Keratinocyte (primary cell): ENCODE data around the gene NOD2. TPM values are rescaled to one million over a fixed set of nuclear protein-coding genes. Genes with fewer than 3 reads are reported as not detected.

ENCODE experiments used
- DNase-seq: peaks from one replicate; pipeline ENCODE4 v3.0.0-alpha.2; 2011; ENCODE audit warnings: low read depth, missing footprints, low spot score
- FAIRE-seq: peaks from 2 replicates; lab custom pipeline; 2011; peaks lifted over from hg19 to GRCh38; lab: Jason Lieb, UNC
- H2AFZ ChIP-seq: 2 replicates; pipeline ENCODE4 v1.6.0; 2012; ENCODE audit warnings: low read length, control low read depth, inconsistent platforms; ENCODE audit not compliant: control insufficient read depth
- H3K27ac ChIP-seq: 2 replicates; pipeline ENCODE4 v1.5.1; 2011; ENCODE audit warnings: low read length; ENCODE audit not compliant: control insufficient read depth, insufficient read depth
- H3K27me3 ChIP-seq: 3 replicates; pipeline ENCODE4 v1.6.0; 2011; ENCODE audit warnings: low read length; ENCODE audit not compliant: control insufficient read depth, insufficient read depth; ENCODE audit errors: extremely low read depth
- H3K36me3 ChIP-seq, 2 experiments: 2 replicates in 1 of 2; 3 replicates in 1 of 2; pipeline ENCODE4 v1.5.1; 2011; ENCODE audit warnings: low read length in 2 of 2, mild to moderate bottlenecking in 1 of 2; ENCODE audit not compliant: control insufficient read depth in 2 of 2, insufficient read depth in 2 of 2; ENCODE audit errors: extremely low read depth in 1 of 2
- H3K4me1 ChIP-seq: 3 replicates; pipeline ENCODE4 v1.5.1; 2011; ENCODE audit warnings: low read length; ENCODE audit not compliant: control insufficient read depth, insufficient read depth; ENCODE audit errors: extremely low read depth
- H3K4me2 ChIP-seq: 3 replicates; pipeline ENCODE4 v1.6.0; 2011; ENCODE audit warnings: low read depth, low read length; ENCODE audit not compliant: control insufficient read depth, insufficient read depth; ENCODE audit errors: extremely low read depth
- H3K4me3 ChIP-seq, 3 experiments: fragments of 200-600 bp in 1 of 3; sonication (generic) in 1 of 3; 2 replicates in 2 of 3; 3 replicates in 1 of 3; pipeline ENCODE4 v1.5.1; 2011 to 2016; ENCODE audit warnings: low read length in 3 of 3, mild to moderate bottlenecking in 3 of 3, control low read depth in 2 of 3, inconsistent platforms in 1 of 3, low read depth in 1 of 3, mixed read lengths in 1 of 3, mixed run types in 1 of 3, moderate library complexity in 1 of 3; ENCODE audit not compliant: control insufficient read depth in 2 of 3, insufficient read depth in 2 of 3; ENCODE audit errors: extremely low read depth in 1 of 3
- H3K79me2 ChIP-seq: 2 replicates; pipeline ENCODE4 v1.6.0; 2012; ENCODE audit warnings: low read length; ENCODE audit not compliant: control insufficient read depth, insufficient read depth
- H3K9ac ChIP-seq: 3 replicates; pipeline ENCODE4 v1.6.0; 2011; ENCODE audit warnings: low read length; ENCODE audit not compliant: control insufficient read depth, insufficient read depth; ENCODE audit errors: extremely low read depth
- H3K9me1 ChIP-seq: 3 replicates; pipeline ENCODE4 v1.6.0; 2011; ENCODE audit warnings: low read length; ENCODE audit not compliant: control insufficient read depth, insufficient read depth; ENCODE audit errors: extremely low read depth
- H3K9me3 ChIP-seq: 2 replicates; pipeline ENCODE4 v1.5.1; 2012; ENCODE audit warnings: low read depth, low read length; ENCODE audit not compliant: control insufficient read depth
- H4K20me1 ChIP-seq: 3 replicates; pipeline ENCODE4 v1.6.0; 2011; ENCODE audit warnings: low read length; ENCODE audit not compliant: control insufficient read depth, insufficient read depth; ENCODE audit errors: extremely low read depth
- CTCF ChIP-seq, 3 experiments: IDR thresholded peaks in 1 of 3; conservative IDR thresholded peaks in 1 of 3; optimal IDR thresholded peaks in 1 of 3; 2 replicates in 2 of 3; 3 replicates in 1 of 3; pipeline versions ENCODE3 to v1.5.1; 2011; ENCODE audit warnings: low read length in 3 of 3, mild to moderate bottlenecking in 3 of 3, moderate library complexity in 2 of 3, control low read depth in 1 of 3, inconsistent platforms in 1 of 3; ENCODE audit not compliant: insufficient read depth in 2 of 3; ENCODE audit errors: extremely low read depth in 1 of 3
- EZH2 ChIP-seq: IDR thresholded peaks from one replicate; pipeline ENCODE4 v1.6.1; 2012; ENCODE audit warnings: inconsistent platforms, mild to moderate bottlenecking, low read length, moderate library complexity
- dilution Hi-C: fragments of 300-500 bp; cut with MboI; formaldehyde crosslinking; loops from one replicate; pipeline ENCODE4 v1.7.0; 2020; ENCODE audit warnings: low sequenced_read_pairs; ENCODE audit not compliant: extremely low pct_ligation_motif_present
- polyA plus RNA-seq, 5 experiments: library from polyadenylated mRNA; depleted of rRNA in 3 of 5; stranded (reverse) in 3 of 5; stranded (forward) in 1 of 5; unstranded in 1 of 5; fragments of >200 nt; gene quantifications; 1 replicate in 1 of 5; 2 replicates in 3 of 5; 3 replicates in 1 of 5; pipeline versions ENCODE4 v1.2.1 to v1.2.3, GENCODE V29; 2011 to 2012; ENCODE audit warnings: missing spikeins in 2 of 5, low read depth in 1 of 5, low replicate concordance in 1 of 5

NOD2 gene
- polyA plus RNA-seq, 1 donor (not counting 4 experiments of a cell fraction or from before 2014, with no cell fraction given): 0.80 TPM

- DNase-seq (no peak), FAIRE-seq (no peak)
- Histone ChIP-seq H3K9ac (no peak overlapping the region), H3K27ac (no peak overlapping the region), H3K4me1 (peaks cover 16% of the 10 kb centered on the region), H3K36me3 (no peaks in the 10 kb centered on the region), H3K9me1 (no peaks in the 10 kb centered on the region), H3K4me2 (no peak overlapping the region), H4K20me1 (no peaks in the 10 kb centered on the region), H3K4me3 (no peak overlapping the region), H3K27me3 (no peaks in the 10 kb centered on the region), H3K9me3 (no peaks in the 10 kb centered on the region), H3K79me2 (no peaks in the 10 kb centered on the region), H2AFZ (no peak overlapping the region)
- no peak for TF ChIP-seq EZH2
- no peak for TF ChIP-seq CTCF (optimal IDR thresholded peaks at IDR 0.05 in 1 of 3, IDR thresholded peaks at IDR 0.05 in 1 of 3, conservative IDR thresholded peaks at IDR 0.05 in 1 of 3; ENCODE audit: extremely low read depth in 1 of 3, insufficient read depth in 2 of 3, low read length in 3 of 3)
- dilution Hi-C loops: no loop called here
Observed at GRCh38 chr16:50722960-50723359, 29.6 kb downstream of the NOD2 start.

GRCh38 chr16:50724306-50724705, 30.9 kb downstream of the NOD2 start:
- H3K4me2 ChIP-seq: no peak overlapping the region
- TF ChIP-seq EZH2: no peak
- no peak for TF ChIP-seq CTCF (optimal IDR thresholded peaks at IDR 0.05 in 1 of 3, IDR thresholded peaks at IDR 0.05 in 1 of 3, conservative IDR thresholded peaks at IDR 0.05 in 1 of 3; ENCODE audit: extremely low read depth in 1 of 3, insufficient read depth in 2 of 3, low read length in 3 of 3)
- H3K27me3 ChIP-seq: no peaks in the 10 kb centered on the region
- H3K36me3 ChIP-seq: no peaks in the 10 kb centered on the region
- peaks cover 10% of the 10 kb centered on the region for H3K4me1 ChIP-seq
- dilution Hi-C loops: no loop called here
- no peak overlapping the region for H3K27ac ChIP-seq
- H2AFZ ChIP-seq: no peak overlapping the region
- no peaks in the 10 kb centered on the region for H3K79me2 ChIP-seq
- DNase-seq: no peak
- H3K9me3 ChIP-seq: no peaks in the 10 kb centered on the region
- H3K4me3 ChIP-seq: no peak overlapping the region
- no peak overlapping the region for H3K9ac ChIP-seq
- no peaks in the 10 kb centered on the region for H4K20me1 ChIP-seq
- no peaks in the 10 kb centered on the region for H3K9me1 ChIP-seq
- FAIRE-seq: no peak
